Inferior parietal cortex (tissue), 1 donor: ENCODE measurements around the gene COL24A1.

Experiments
- DNase-seq: peaks from one replicate; pipeline ENCODE4 v3.0.0-alpha.2; 2016; ENCODE audit errors: extremely low spot score

COL24A1 gene

GRCh38 chr1:86156566-86157455 lies at the start of gene COL24A1:
TSS of gene COL24A1 (minus strand) at chr1:86156772. CDS start at chr1:86156396, 376 bp downstream.
- no peak for DNase-seq

GRCh38 chr1:86205741-86206140 lies 49.2 kb upstream of the COL24A1 start:
- no peak for DNase-seq

- no peak for DNase-seq
Measured at GRCh38 chr1:86202552-86203340, 46.2 kb upstream of the COL24A1 start.

- no peak for DNase-seq
Measured at GRCh38 chr1:86201311-86201710, 44.7 kb upstream of the COL24A1 start.

- DNase-seq = no peak
Measured at GRCh38 chr1:86200901-86201300, 44.3 kb upstream of the COL24A1 start.

- no peak for DNase-seq
Measured at GRCh38 chr1:86197206-86197855, 40.8 kb upstream of the COL24A1 start.

- no peak for DNase-seq
Measured at GRCh38 chr1:86195281-86195680, 38.7 kb upstream of the COL24A1 start.

- DNase-seq = no peak
Measured at GRCh38 chr1:86194491-86195034, 38.0 kb upstream of the COL24A1 start.

GRCh38 chr1:86192417-86192816 lies 35.8 kb upstream of the COL24A1 start:
- DNase-seq = no peak

GRCh38 chr1:86191958-86192357 lies 35.4 kb upstream of the COL24A1 start:
- no peak for DNase-seq

GRCh38 chr1:86190873-86191272 lies 34.3 kb upstream of the COL24A1 start:
- no peak for DNase-seq

- DNase-seq = no peak
Measured at GRCh38 chr1:86184426-86184825, 27.9 kb upstream of the COL24A1 start.

GRCh38 chr1:86183810-86184209 lies 27.2 kb upstream of the COL24A1 start:
- no peak for DNase-seq

GRCh38 chr1:86176226-86176625 lies 19.7 kb upstream of the COL24A1 start:
- no peak for DNase-seq

- no peak for DNase-seq
Measured at GRCh38 chr1:86175756-86176155, 19.2 kb upstream of the COL24A1 start.

- no peak for DNase-seq
Measured at GRCh38 chr1:86169625-86170024, 13.1 kb upstream of the COL24A1 start.

GRCh38 chr1:86159800-86160199 lies 3.2 kb upstream of the COL24A1 start:
- no peak for DNase-seq

GRCh38 chr1:86155807-86156565 lies 586 bp downstream of the COL24A1 start:
- no peak for DNase-seq

GRCh38 chr1:86155051-86155806 lies 1.3 kb downstream of the COL24A1 start:
- no peak for DNase-seq

GRCh38 chr1:86154571-86155050 lies 2.0 kb downstream of the COL24A1 start:
- DNase-seq = no peak
